ENCODE measurements around the gene C2orf78.
A peak's percentile ranks its signal among the peaks of the same experiment; 100 is the strongest.
"Not testable (repeated sequence)": the region's sequence is repeated elsewhere in the genome, so short reads cannot be mapped to it uniquely, and the experiment has no call there.

C2orf78 gene

GRCh38 chr2:73778867-73779466, 5.0 kb upstream of the C2orf78 start:
- not testable (repeated sequence) for DNase-seq (ENCODE audit: extremely low read depth in 1 of 2, low read depth in 1 of 2)

- DNase-seq (ENCODE audit: extremely low read depth in 1 of 2, low read depth in 1 of 2) = peak; percentile 88 to 94
Measured at GRCh38 chr2:73779467-73780236, 4.3 kb upstream of the C2orf78 start, which contains the start of gene DUSP11. DUSP11 (minus strand) TSS chr2:73780103; CDS start chr2:73779974, 129 bp downstream.

DNA sequence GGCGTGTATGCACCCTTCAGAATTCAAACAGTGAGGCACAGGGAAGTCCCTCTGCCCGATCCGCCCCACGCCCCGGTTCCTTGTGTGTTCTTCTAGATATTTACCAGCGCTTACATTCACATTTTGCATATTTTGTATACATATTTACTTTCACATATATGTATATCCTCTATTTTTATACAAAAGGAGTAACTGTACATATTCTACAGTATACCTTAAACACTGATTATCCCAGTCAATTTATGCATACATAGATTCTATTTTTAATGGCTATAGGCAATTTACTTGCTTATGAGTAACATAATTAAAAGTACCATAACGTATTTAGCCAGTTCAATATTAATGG, 3.8 kb upstream of the C2orf78 start:
- DNase-seq (ENCODE audit: extremely low read depth in 1 of 2, low read depth in 1 of 2) = no peak

GRCh38 chr2:73783402-73783801, 581 bp upstream of the C2orf78 start:
- DNase-seq (ENCODE audit: extremely low read depth in 1 of 2, low read depth in 1 of 2) = not testable (repeated sequence)

DNA sequence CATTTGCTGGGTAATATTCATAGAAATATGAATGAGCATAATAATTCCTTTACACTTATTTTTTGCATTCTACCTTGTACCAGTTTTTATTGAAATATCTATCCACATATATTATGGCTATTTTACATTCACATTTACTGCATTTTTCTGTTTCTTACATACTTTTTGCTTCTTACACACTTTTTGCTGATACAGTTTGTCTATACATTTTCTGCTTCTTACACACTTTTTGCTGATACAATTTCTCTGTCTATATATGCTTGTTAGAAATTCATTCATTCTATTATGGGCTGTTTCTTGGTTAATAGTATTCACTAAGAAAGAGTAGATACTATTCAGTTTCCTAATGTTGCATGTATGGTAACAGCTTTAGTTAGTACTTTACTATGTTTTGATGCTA, 27.9 kb downstream of the C2orf78 start:
- DNase-seq (ENCODE audit: extremely low read depth in 1 of 2, low read depth in 1 of 2) = no peak

DNA sequence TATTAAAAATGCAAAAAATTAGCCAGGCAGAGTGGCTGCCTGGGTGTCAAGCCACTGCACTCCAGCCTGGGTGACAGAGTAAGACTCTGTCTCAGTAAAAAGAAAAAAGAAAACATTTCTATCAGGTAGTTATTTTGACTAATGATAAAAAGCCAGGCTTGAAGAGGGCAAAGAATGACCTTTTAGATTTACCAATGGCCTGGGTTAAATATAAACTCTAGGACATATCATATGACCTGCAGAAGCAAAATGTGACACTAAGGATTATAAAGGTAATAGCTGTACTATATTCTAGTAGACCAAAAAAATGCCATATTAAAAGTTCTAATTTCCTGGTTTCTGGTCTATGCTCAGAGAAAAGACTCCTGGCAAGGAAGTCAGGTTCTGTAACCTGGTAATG, 28.7 kb downstream of the C2orf78 start:
- DNase-seq (ENCODE audit: extremely low read depth in 1 of 2, low read depth in 1 of 2) = no peak

GRCh38 chr2:73818296-73818695, 34.3 kb downstream of the C2orf78 start:
- no peak for DNase-seq (ENCODE audit: extremely low read depth in 1 of 2, low read depth in 1 of 2)

- DNase-seq (ENCODE audit: extremely low read depth in 1 of 2, low read depth in 1 of 2) = peak in 1 of 2 donors; percentile 39
Measured at GRCh38 chr2:73821227-73821626, 37.2 kb downstream of the C2orf78 start.

GRCh38 chr2:73821669-73822068, 37.7 kb downstream of the C2orf78 start:
- DNase-seq (ENCODE audit: extremely low read depth in 1 of 2, low read depth in 1 of 2) = no peak

GRCh38 chr2:73822276-73822675, 38.3 kb downstream of the C2orf78 start:
- DNase-seq (ENCODE audit: extremely low read depth in 1 of 2, low read depth in 1 of 2) = no peak

- DNase-seq (ENCODE audit: extremely low read depth in 1 of 2, low read depth in 1 of 2) = no peak
Measured at GRCh38 chr2:73822991-73823390, 39.0 kb downstream of the C2orf78 start.

GRCh38 chr2:73823416-73823815, 39.4 kb downstream of the C2orf78 start:
- DNase-seq (ENCODE audit: extremely low read depth in 1 of 2, low read depth in 1 of 2) = no peak

DNA sequence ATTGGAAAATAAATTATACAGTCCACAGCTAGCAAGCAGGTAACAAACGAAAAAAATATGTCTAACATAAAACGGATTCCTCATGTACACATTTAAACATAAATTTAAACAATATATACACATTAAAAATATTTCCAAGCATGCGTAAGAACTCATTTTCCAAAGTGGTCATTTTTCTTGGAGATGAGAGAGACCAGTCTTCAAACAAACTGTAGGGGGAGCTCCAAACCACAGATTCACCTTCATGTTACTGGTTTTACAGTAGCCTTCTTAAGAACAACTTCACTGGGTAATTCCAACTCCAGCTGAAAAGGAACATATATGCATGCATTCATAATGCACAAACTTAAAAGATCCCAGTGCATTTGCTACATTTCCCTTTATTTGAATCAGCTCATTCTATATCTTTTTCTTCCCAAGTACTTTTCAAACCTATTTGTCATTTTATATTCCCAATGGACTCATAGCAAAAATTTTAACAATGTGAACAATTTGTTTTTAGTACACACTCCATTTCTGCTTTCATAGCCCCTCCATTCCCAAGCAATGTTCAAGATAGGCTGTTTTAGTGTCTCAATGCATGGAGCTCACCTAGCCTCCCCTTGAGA, 40.0 kb downstream of the C2orf78 start:
- no peak for DNase-seq (ENCODE audit: extremely low read depth in 1 of 2, low read depth in 1 of 2)

- DNase-seq (ENCODE audit: extremely low read depth in 1 of 2, low read depth in 1 of 2) = no peak
Measured at GRCh38 chr2:73825408-73825807, 41.4 kb downstream of the C2orf78 start.

DNA sequence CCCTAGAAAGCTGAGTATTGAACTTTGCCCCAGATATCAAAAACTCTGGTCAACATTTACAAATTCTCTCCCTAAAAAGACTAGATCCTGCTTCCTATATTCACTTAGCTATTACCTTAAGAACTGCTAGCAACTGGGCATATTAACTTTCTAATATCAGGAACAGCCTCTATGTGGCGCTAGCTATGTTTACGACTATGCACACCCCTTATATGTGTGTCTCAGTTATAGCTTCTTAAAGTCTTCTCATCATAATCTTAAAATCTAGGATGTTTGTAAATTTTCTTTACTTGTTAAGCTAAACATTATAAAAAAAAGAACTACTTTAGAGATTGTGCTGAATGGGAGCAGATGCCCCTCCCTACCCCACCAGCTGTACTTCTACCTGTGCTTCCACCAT, 43.0 kb downstream of the C2orf78 start:
- no peak for DNase-seq (ENCODE audit: extremely low read depth in 1 of 2, low read depth in 1 of 2)

DNA sequence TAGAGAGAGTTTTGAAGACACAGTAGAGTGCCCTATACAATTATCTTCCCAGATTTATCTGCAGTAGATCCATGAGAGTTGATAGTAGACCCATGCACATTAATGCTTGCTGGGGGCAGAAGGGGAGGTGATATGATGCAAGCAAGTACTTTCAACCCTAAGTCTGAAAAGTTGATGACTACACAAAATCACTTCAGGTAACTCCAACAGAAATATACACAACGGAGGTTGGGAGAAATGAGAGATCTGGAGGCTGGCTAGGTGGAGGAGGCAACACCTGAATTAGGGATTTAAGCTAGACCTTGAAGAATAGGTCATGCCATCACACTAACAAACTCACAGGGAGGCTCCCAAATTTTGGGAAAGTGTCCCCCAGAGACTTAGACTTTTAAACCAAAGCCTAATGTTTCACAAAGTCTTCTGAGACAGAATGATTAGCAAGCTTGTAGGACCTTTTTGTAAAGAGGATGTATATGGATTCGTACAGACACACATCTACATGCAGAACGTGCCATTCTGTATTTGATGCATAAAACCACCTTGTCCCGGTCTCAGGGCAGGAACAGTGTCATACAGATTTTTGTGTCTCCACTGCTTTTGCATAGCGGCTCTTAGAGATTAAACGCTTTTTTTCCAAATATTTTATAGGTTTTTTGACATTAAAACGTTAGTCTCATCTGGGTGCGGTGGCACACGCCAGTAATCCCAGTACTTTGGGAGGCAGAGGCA, 43.8 kb downstream of the C2orf78 start:
- DNase-seq (ENCODE audit: extremely low read depth in 1 of 2, low read depth in 1 of 2) = no peak

DNA sequence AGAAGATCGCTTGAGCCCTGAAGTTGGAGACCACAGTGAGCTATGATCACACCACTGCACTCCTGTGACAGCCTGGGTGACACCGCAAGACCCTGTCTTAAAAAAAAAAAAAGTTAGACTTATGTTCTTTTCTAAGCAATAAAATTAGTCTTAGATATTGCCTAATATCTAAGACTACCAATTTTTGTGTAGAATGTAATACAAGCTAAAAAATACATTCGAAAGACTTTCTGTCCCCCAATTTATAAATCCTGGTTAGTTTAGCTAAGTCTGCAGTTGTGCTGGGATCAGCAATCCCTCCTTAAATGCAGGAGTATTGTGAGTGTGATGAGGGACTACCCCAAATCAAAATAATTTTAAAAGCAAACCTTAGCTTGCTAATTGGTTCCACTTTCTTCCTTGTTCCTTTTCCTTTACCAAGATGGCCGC, 44.4 kb downstream of the C2orf78 start:
- DNase-seq (ENCODE audit: extremely low read depth in 1 of 2, low read depth in 1 of 2) = no peak

DNA sequence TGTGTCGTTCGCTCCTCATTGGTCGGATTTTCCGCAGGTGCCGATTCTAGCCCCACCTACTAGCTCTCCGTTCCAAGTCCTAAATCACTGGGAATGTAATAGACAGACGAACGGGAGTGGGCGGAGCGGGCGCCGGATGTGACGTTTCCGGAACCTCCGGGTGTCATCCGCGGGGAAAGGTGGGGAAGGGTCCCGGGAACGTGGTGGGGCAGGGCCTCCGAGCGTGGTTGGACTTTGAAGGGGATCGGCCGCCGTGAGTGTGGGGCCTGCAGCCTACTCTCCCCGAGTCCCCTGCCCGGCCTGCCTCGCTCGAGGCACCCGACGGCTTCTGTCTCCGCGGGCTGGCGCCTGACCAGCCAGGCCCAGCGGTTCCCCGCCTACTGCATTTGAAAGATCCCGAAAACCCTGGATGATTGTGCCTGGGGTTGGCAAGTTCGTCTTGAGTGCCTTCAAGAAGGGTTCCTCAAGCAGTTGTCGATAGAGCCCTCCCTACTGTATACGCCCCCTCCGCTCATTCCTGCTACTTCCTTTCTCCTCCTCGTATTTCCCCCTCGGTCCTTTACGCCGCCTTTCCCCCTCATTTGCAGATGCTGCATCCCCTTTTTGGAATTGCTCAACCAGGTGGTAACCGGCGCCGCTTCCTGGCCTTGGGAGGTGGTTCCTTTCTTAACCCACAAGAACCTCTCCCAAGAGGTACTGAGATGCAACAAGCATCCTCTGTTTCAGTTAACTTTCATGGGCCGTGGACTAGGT, 45.0 kb downstream of the C2orf78 start, which contains the start of gene STAMBP:
Gene STAMBP, plus strand, starts transcription at position 144 of the 753 bp plus-strand sequence. CDS start 1,896 bp downstream, outside the sequence.
- peak; percentile 70 to 90 for DNase-seq (ENCODE audit: extremely low read depth in 1 of 2, low read depth in 1 of 2)

GRCh38 chr2:73830871-73831401, 47.0 kb downstream of the C2orf78 start:
- DNase-seq (ENCODE audit: extremely low read depth in 1 of 2, low read depth in 1 of 2) = peak; percentile 6 to 20

DNA sequence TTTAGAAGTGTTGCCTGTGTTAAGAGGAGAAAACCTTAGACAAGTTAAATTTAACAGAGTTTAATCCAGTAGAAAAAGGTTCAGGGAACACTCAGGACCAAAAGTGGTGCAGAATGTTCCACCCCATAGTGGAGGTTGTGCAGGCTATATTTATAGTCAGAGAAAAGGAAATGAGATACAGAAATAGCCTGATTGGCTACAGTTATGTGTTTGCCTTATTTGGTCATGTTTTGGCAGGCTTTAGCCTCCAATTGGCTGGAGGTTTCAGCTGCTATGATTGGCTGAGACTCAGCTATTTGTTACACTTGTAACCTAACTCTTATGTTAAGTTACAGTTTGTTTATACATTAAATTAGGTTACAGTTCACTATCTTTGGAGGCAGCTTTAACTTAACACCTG, 48.9 kb downstream of the C2orf78 start:
- no peak for DNase-seq (ENCODE audit: extremely low read depth in 1 of 2, low read depth in 1 of 2)
